Endothelial cell of umbilical vein (primary cell): ENCODE measurements around the gene GFER.
A peak's percentile ranks its signal among the peaks of the same experiment; 100 is the strongest.

Experiments
- CTCF ChIP-seq, 2 donors: IDR thresholded peaks; 1 replicate in 1 of 2; 2 replicates in 1 of 2; pipeline ENCODE4 v1.5.1; 2011; ENCODE audit warnings: low read length in 2 of 2, mild to moderate bottlenecking in 2 of 2, moderate library complexity in 2 of 2, control low read depth in 1 of 2, inconsistent platforms in 1 of 2, low read depth in 1 of 2; ENCODE audit not compliant: insufficient read depth in 1 of 2; ENCODE audit errors: extremely low read depth in 1 of 2
- EZH2 ChIP-seq: IDR thresholded peaks from 2 replicates; pipeline ENCODE4 v1.6.1; 2012; ENCODE audit warnings: borderline replicate concordance, low read depth, mild to moderate bottlenecking, moderate library complexity, low read length, inconsistent platforms; ENCODE audit not compliant: severe bottlenecking
- POLR2A ChIP-seq: IDR thresholded peaks from 2 replicates; pipeline ENCODE4 v1.6.1; 2012; ENCODE audit warnings: low read depth, mild to moderate bottlenecking, control low read depth, low read length
- POLR2AphosphoS5 ChIP-seq: IDR thresholded peaks from 2 replicates; pipeline ENCODE4 v1.6.1; 2012; ENCODE audit warnings: low read depth, mild to moderate bottlenecking, control low read depth, low read length, moderate library complexity; ENCODE audit not compliant: insufficient read depth
- TF ChIP-seq, protein P1 (sequence below): IDR thresholded peaks from 2 replicates; pipeline ENCODE4 v1.6.1; 2011; ENCODE audit not compliant: insufficient read depth, insufficient read length

DNA sequence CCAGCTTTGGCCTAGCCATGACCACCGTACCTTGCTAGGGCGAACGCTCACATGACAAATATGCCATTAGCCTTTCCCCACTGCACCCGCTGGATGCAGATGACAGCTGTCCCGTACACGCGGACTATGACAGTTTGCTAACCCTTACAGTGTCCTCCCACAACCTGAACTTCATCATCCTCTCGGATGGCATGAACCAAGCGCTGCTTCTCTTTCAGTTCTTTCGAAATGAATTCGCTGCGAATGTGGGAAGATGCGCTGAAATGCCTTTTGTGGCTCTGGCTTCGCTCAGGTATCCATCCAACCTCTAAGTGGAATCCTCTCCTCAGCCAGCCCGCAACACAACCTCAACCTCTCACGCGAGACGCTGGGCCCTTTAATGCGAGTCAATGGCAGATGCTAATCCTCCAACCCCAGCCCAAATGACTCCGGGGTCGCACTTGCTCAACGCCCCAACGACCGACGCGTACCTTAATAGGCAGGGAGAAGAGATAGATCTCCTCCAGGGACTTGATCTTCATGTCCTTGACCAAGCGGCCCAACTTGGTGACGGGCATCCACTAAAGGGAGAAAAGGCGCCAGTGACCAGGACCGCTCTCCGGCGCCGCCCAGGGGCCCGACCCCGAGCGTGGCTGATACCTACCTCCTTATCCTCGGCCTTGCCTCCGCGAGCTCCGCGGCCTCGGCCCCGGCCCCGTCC is 20.0 kb upstream of the GFER start:
- TF ChIP-seq EZH2 (no peak), POLR2AphosphoS5 (peak; percentile 11), CTCF (IDR thresholded peaks at IDR 0.05; ENCODE audit: extremely low read depth in 1 of 2, insufficient read depth in 1 of 2, low read depth in 1 of 2, low read length in 2 of 2) (peak; percentile 14 to 49), POLR2A (peak; percentile 4)
- TF ChIP-seq, protein P1, sequence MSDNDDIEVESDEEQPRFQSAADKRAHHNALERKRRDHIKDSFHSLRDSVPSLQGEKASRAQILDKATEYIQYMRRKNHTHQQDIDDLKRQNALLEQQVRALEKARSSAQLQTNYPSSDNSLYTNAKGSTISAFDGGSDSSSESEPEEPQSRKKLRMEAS, result no peak
